ENCODE measurements around the gene FAM241A.

- TF ChIP-seq, protein P1, sequence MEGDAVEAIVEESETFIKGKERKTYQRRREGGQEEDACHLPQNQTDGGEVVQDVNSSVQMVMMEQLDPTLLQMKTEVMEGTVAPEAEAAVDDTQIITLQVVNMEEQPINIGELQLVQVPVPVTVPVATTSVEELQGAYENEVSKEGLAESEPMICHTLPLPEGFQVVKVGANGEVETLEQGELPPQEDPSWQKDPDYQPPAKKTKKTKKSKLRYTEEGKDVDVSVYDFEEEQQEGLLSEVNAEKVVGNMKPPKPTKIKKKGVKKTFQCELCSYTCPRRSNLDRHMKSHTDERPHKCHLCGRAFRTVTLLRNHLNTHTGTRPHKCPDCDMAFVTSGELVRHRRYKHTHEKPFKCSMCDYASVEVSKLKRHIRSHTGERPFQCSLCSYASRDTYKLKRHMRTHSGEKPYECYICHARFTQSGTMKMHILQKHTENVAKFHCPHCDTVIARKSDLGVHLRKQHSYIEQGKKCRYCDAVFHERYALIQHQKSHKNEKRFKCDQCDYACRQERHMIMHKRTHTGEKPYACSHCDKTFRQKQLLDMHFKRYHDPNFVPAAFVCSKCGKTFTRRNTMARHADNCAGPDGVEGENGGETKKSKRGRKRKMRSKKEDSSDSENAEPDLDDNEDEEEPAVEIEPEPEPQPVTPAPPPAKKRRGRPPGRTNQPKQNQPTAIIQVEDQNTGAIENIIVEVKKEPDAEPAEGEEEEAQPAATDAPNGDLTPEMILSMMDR (conservative IDR thresholded peaks at IDR 0.05 in 1 of 2, IDR thresholded peaks at IDR 0.05 in 1 of 2; ENCODE audit: low read depth in 1 of 2, low read length in 2 of 2), result no peak
- TF ChIP-seq EZH2 (IDR thresholded peaks at IDR 0.05; ENCODE audit: low read length, missing control alignments), result no peak
Observed at GRCh38 chr4:112184438-112184837, 39.2 kb downstream of the FAM241A start.
